Activated T-cell treated with anti-CD3 and anti-CD28 coated beads, Interleukin-2, amount 50 U/mL, for 24 hours (primary cell): ENCODE measurements around the gene NR6A1.

Source experiments
- DNase-seq: peaks from one replicate; pipeline ENCODE4 v3.0.0-alpha.2; 2020
- H3K27ac Mint-ChIP-seq: 2 replicates; pipeline ENCODE4 v1.8.0; 2020; ENCODE audit warnings: mild to moderate bottlenecking, mixed read lengths
- H3K27me3 Mint-ChIP-seq: 2 replicates; pipeline ENCODE4 v1.8.0; 2020; ENCODE audit warnings: mixed read lengths
- H3K36me3 Mint-ChIP-seq: 2 replicates; pipeline ENCODE4 v1.8.0; 2020; ENCODE audit warnings: low read depth, mixed read lengths
- H3K4me1 Mint-ChIP-seq: 2 replicates; pipeline ENCODE4 v1.8.0; 2020; ENCODE audit warnings: low read depth, mixed read lengths
- H3K4me3 Mint-ChIP-seq: 2 replicates; pipeline ENCODE4 v1.8.0; 2020; ENCODE audit warnings: mild to moderate bottlenecking, moderate library complexity, mixed read lengths
- H3K9me3 Mint-ChIP-seq: 2 replicates; pipeline ENCODE4 v1.8.0; 2020; ENCODE audit warnings: mixed read lengths

The NR6A1 gene

DNA sequence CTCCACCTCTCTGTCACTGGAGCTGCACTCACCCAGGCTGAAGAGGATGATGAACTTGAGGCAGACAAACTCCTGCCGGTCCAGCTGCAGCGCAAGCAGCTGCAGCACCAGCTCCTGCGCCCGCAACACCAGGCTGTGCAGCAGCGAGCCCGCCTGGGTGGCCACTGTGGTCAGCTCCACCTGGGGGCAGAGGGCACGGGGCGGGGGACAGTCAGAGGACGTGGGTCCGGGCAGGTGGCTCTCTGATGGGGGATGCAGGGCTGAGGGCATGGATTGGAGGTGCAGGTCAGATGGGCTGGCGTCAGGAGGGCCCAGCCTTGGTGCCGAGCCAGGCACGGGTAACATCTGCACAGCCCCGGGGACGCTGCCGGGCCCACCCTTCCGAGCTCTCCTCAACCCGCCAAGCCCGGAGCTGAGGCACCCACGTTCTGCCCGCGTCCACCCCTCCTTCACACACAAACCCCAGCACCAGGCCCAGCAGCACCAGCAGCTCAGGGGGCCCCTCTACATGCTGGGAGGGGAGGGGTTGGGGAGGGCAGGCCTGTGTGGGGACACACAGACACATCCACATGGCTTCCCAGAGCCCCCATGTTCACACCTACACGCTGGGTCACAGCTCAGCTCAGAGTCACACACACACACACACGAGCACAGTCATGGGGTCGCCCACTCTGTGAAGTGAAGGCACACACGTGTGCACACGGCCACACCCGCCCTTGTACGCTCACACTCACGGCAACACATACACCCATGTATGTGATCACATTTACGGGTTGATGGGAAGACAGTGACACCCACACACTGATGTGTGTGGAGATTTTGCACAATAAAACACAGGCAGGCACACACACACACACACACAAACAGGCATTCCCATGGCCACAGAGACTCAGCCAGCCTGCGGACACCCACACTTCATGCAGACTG is 279.8 kb downstream of the NR6A1 start:
- Mint-ChIP-seq H3K27me3 (no peaks in the 10 kb centered on the region), H3K4me1 (peaks cover 10% of the 10 kb centered on the region), H3K4me3 (no peak overlapping the region), H3K36me3 (no peaks in the 10 kb centered on the region), H3K9me3 (no peaks in the 10 kb centered on the region), H3K27ac (no peak overlapping the region)
- no peak for DNase-seq

DNA sequence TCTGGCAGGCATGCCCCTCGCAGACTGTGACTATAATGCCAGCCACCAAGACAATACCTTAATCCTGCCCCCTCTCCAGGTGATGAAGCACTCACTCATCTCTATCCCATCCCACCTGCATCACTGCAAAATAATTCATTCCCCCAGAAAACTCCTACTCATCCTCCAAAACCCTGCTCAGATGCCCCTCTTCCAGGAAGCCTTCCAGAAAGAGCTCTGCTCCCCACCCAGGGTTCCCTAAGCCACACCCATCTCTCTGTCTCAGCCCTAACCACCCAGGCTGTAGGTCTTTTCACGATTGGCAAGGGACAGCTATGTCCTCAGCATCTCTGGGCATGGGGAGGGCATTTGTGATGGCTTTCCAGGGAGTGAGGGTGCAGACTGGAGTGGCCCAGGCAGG is 281.1 kb downstream of the NR6A1 start:
- Mint-ChIP-seq H3K27ac (no peak overlapping the region), H3K36me3 (no peaks in the 10 kb centered on the region), H3K27me3 (no peaks in the 10 kb centered on the region), H3K9me3 (no peaks in the 10 kb centered on the region), H3K4me3 (no peak overlapping the region), H3K4me1 (no peaks in the 10 kb centered on the region)
- DNase-seq: no peak

DNA sequence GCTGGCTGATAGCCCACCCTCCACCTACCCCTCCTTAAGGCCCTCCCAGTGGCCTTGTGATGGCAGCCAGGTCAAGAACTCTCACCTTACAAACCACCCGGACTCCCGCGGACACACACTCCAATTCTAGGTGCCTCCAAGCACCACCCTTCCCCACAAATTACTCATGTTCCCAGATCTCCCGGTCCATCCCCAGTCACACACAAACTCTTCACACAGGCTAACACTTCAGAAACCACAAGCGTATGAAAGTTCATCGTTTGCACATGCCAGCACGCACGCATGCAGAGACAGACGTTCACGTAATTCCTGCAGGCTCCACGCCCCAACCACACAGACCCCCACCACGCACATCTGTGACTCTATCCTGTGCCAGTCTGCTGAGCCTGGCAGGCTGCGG is 281.9 kb downstream of the NR6A1 start:
- no peak overlapping the region for H3K4me3 Mint-ChIP-seq
- H3K27me3 Mint-ChIP-seq: no peaks in the 10 kb centered on the region
- H3K9me3 Mint-ChIP-seq: no peaks in the 10 kb centered on the region
- no peak for DNase-seq
- no peaks in the 10 kb centered on the region for H3K36me3 Mint-ChIP-seq
- no peaks in the 10 kb centered on the region for H3K4me1 Mint-ChIP-seq
- H3K27ac Mint-ChIP-seq: no peak overlapping the region

DNA sequence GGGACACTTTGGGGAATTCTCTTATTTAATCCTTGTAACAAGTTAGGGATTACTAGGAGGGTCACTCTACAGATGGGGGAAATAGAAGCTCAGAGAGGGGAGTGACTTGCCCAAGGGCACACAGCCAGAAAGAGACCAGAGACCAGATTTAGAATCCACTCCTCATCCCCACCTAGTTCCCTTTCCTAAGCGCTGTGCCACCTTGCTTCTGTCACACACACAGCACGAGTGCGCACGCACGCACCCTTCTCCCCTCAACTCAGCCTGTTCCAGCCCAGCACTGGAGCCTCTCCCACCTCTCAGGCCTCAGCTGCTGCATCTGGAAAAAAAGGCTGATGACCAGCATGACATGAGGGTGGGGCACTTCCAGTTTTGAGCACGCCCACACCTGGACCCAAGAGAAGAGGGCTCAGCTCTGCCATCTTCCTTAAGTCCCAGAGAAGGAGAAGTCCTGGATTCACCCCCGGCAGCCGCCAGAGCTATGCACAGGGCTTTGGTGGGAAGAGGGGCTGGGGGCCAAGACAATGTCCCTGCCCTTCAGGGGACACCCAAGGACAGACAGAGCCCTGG is 282.4 kb downstream of the NR6A1 start:
- Mint-ChIP-seq H3K4me3 (no peak overlapping the region), H3K4me1 (no peaks in the 10 kb centered on the region), H3K27me3 (no peaks in the 10 kb centered on the region), H3K27ac (no peak overlapping the region), H3K36me3 (no peaks in the 10 kb centered on the region), H3K9me3 (no peaks in the 10 kb centered on the region)
- no peak for DNase-seq

DNA sequence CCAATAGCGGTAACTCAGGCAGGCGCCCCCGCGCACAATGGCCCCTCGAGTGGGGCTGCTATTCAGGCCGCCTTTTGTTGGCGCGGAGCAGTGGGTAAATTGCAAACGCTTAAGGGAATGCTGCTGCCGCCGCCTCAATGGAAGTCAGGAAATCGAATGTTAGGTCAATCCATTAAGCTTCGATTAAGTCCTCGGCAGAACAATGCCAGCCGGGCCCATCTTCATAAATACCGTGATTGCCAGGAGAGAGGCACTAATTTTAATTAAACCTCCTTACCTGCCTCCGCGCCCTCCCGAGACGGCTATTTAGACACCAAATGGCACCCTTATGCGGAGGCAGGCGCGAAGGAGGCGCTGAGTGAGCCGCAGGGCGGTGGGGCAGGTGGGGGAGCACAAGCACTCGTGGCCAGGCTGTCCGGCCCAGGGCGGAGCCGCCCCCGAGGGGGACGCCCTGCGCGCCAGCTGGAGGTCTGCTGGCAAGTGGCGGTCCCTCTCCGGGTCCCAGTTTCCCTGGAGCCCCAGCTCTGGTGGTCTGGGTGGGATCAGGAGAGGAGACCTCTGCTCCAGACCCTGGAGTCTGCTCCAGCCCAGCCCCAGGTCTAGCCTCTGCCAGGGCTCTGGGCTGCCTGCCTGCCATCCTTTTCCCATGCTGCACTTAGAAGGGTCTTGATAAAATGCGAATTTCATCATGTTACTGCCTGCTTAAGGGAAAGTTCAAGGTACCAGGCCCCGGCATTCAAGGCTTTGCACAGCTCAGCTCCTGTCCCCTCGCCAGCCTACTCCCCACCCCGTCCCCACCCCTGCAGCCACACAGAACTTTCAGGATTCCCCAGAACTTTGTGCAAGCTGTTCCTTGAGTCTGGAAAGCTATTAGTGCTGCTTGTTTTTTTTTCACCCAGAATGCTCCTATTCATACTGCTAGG is 283.6 kb downstream of the NR6A1 start:
- H3K4me3 Mint-ChIP-seq: no peak overlapping the region
- no peak for DNase-seq
- no peaks in the 10 kb centered on the region for H3K4me1 Mint-ChIP-seq
- no peaks in the 10 kb centered on the region for H3K27me3 Mint-ChIP-seq
- no peak overlapping the region for H3K27ac Mint-ChIP-seq
- no peaks in the 10 kb centered on the region for H3K36me3 Mint-ChIP-seq
- no peaks in the 10 kb centered on the region for H3K9me3 Mint-ChIP-seq

DNA sequence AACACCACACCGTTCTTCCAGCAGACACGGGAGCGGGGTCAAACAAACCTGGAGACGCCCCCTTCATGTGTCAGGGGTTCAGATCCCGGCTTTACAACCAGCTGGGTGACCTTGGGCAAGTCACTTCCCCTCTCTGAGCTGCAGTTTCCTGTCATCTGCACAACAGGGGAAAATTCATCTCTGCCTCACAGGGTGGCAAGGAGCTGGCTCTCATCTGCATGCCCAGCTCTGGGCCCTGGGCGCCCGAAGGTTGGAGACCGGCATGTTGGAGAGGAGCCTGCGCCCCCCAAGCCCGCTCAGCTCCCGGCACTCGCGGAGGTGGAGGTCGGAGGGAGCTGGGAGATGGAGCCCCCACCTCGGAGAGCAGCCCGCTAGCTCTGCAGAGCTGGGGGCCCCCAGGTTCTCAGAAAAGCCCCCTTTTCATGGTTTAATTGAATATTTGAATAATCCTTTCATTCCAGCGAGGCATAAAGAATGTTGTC is 284.3 kb downstream of the NR6A1 start:
- no peaks in the 10 kb centered on the region for H3K4me1 Mint-ChIP-seq
- H3K36me3 Mint-ChIP-seq: no peaks in the 10 kb centered on the region
- no peak overlapping the region for H3K4me3 Mint-ChIP-seq
- H3K9me3 Mint-ChIP-seq: no peaks in the 10 kb centered on the region
- DNase-seq: no peak
- no peak overlapping the region for H3K27ac Mint-ChIP-seq
- no peaks in the 10 kb centered on the region for H3K27me3 Mint-ChIP-seq

DNA sequence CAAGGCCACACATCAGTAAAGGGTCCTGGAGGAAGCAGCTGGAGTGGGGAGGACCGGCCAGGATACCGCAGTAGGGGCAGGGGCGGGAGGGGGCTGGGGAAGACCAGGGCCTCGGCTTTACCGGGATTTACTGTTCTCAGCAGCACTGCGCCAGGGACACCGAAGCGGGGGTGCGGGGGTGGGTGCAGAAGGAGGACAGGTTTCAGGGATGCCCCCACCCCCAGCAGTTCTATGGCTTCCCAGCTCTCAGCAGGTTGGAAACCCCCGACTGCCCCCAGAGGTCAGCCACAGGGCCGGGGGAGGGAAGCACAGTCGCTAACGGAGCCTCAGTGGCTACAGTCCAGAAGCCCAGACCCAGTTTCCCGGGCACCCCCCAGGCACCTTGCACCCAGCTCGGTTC is 285.2 kb downstream of the NR6A1 start:
- Mint-ChIP-seq H3K27ac (no peak overlapping the region), H3K36me3 (no peaks in the 10 kb centered on the region), H3K4me1 (no peaks in the 10 kb centered on the region), H3K4me3 (no peak overlapping the region), H3K27me3 (no peaks in the 10 kb centered on the region), H3K9me3 (no peaks in the 10 kb centered on the region)
- DNase-seq: no peak

DNA sequence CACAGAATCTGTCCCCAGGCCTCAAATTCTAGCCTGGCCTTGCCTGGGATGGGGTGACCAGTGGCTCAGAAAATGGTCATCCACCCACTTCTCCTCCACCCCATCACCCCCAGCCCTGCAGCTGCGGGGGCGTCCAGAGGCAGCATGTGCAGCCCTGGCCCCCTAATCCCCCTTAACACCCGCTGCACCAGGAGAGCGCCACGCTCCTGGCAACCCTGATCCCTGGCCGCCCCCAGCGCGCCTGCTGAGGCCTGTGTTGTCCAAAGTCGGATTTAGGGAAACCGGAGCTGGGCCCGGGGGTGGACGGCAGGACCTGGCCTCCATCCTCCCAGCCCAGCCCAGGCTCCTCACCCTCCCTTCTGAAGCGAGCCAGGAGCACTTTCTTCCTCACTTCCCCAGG is 285.9 kb downstream of the NR6A1 start:
- Mint-ChIP-seq H3K27me3 (peaks cover under 1% of the 10 kb centered on the region), H3K4me1 (no peaks in the 10 kb centered on the region), H3K9me3 (no peaks in the 10 kb centered on the region), H3K36me3 (no peaks in the 10 kb centered on the region), H3K27ac (no peak overlapping the region), H3K4me3 (no peak overlapping the region)
- no peak for DNase-seq

DNA sequence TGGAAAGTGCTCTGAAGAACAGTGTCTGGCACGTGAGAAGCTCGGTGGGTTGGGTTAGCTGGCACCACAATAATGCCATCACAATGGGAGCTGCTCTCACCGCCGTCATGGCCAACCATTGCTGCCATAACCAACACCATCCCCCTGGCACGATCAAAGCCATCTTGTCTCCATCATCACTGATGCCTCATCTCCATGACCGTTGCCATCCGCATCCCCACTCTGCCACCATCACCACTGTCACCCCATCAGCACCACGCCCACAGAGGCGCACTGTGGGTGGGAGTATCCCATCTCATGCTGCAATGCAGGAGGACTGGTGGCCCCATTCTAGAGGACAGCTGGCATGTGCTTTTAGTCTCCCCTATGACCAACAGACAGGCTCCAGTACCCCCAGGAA is 287.6 kb downstream of the NR6A1 start:
- no peaks in the 10 kb centered on the region for H3K4me1 Mint-ChIP-seq
- H3K27me3 Mint-ChIP-seq: peaks cover 11% of the 10 kb centered on the region
- no peaks in the 10 kb centered on the region for H3K36me3 Mint-ChIP-seq
- no peak overlapping the region for H3K4me3 Mint-ChIP-seq
- no peak overlapping the region for H3K27ac Mint-ChIP-seq
- no peak for DNase-seq
- H3K9me3 Mint-ChIP-seq: no peaks in the 10 kb centered on the region

DNA sequence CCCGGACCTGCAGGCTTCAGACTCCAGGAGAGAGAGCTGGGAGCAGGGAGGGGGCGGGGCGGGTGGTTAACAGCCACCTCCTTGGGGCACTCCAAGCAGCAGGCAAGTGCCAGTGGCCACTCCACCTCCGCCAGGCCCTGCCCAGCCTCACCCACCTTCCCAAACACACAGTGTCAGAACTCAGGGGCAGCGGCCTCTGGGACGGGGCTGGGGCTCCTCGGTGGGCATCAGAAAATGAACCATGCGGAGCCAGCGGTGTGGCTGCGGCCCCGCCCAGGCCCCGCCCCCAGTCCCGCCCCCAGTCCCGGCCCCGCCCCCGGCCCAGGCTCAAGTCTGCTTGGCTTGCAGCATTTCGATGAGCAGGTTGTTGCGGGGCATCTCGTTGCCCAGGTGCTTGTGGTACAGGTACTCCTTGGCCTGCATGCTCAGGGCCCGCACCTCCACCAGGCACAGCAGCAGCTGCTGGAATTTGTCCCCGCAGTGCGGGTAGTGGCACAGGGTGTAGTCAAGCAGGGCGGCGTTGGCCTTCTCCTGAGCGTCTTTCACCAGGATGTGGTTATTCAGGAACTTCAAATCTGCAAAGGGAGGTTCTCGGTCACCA is 288.6 kb downstream of the NR6A1 start:
- H3K4me3 Mint-ChIP-seq: no peak overlapping the region
- peaks cover 17% of the 10 kb centered on the region for H3K27me3 Mint-ChIP-seq
- no peak for DNase-seq
- H3K27ac Mint-ChIP-seq: no peak overlapping the region
- no peaks in the 10 kb centered on the region for H3K36me3 Mint-ChIP-seq
- H3K9me3 Mint-ChIP-seq: no peaks in the 10 kb centered on the region
- H3K4me1 Mint-ChIP-seq: no peaks in the 10 kb centered on the region

DNA sequence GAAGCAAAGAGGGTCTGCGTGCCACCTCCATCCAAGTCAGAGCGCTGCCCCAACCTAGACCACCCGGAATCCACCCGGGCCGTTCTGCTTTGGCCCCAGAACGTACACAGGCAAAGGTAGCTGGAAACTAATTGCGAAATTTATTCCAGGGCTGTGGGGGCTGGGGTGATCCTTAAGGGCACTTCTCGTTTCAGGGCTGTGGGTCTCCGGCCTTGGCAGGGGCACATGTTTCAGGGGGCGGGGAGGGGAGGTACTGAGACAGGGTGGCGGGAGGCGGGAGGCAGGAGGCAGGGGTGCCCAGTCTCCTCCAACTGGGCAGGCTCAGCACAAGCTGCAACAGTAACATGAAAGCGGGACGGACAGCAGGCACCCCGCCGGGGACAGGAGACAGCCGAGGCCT is 290.0 kb downstream of the NR6A1 start:
- H3K27ac Mint-ChIP-seq: no peak overlapping the region
- no peaks in the 10 kb centered on the region for H3K36me3 Mint-ChIP-seq
- H3K4me1 Mint-ChIP-seq: no peaks in the 10 kb centered on the region
- peaks cover 29% of the 10 kb centered on the region for H3K27me3 Mint-ChIP-seq
- DNase-seq: no peak
- no peak overlapping the region for H3K4me3 Mint-ChIP-seq
- no peaks in the 10 kb centered on the region for H3K9me3 Mint-ChIP-seq

DNA sequence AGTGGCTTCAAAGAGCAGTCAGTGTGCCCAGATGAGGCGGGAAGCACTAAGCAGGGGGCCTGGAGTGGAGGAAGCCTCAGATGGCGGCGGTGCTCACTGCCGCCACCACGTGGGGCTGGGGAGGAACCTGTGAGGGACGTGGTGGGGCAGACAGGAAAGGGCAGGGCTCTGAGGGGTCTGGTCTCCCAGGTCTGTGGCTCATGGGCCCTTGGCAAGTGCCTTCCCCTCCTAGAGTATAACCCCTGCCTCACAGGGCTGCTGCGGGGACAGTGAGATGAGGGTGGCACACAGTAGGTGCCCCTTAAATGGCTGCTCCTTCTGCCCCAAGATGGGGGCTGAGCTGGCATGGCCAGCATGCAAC is 290.5 kb downstream of the NR6A1 start:
- no peaks in the 10 kb centered on the region for H3K36me3 Mint-ChIP-seq
- no peak for DNase-seq
- H3K9me3 Mint-ChIP-seq: no peaks in the 10 kb centered on the region
- H3K27ac Mint-ChIP-seq: no peak overlapping the region
- H3K27me3 Mint-ChIP-seq: peaks cover 30% of the 10 kb centered on the region
- no peak overlapping the region for H3K4me3 Mint-ChIP-seq
- H3K4me1 Mint-ChIP-seq: no peaks in the 10 kb centered on the region

DNA sequence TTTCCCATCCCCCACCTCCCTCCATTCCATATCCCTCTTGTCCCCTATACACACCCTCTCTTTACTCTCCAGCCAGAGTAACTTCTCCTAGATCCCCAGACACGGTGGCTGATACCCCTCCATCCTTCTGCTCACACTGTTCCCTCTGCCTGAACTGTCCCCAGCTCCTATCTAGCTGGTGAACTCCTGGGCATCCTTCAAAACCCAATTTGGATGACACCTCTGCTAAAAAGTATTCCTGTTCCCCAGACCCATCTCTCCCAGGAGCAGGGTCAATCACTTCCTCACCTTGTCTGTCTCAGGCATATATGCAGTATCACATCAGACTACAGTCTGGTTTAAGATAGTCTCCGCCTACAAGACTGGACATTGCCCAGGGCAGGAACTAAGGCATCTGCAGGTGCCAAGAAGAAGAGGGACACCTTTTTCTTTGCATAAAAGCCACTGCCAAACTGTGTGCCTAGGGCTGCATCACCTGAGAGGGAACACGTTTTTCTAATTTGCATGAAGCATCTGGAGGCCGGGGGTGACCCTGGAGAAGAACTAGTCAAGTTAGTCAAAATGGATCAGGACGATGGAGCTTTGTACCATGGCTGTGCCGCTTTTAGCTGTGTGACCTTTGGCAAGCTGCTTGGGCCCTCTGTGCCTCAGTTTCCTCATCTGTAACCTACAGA is 291.0 kb downstream of the NR6A1 start:
- H3K36me3 Mint-ChIP-seq: no peaks in the 10 kb centered on the region
- DNase-seq: no peak
- no peaks in the 10 kb centered on the region for H3K4me1 Mint-ChIP-seq
- H3K4me3 Mint-ChIP-seq: no peak overlapping the region
- H3K27me3 Mint-ChIP-seq: peaks cover 30% of the 10 kb centered on the region
- no peak overlapping the region for H3K27ac Mint-ChIP-seq
- no peaks in the 10 kb centered on the region for H3K9me3 Mint-ChIP-seq

DNA sequence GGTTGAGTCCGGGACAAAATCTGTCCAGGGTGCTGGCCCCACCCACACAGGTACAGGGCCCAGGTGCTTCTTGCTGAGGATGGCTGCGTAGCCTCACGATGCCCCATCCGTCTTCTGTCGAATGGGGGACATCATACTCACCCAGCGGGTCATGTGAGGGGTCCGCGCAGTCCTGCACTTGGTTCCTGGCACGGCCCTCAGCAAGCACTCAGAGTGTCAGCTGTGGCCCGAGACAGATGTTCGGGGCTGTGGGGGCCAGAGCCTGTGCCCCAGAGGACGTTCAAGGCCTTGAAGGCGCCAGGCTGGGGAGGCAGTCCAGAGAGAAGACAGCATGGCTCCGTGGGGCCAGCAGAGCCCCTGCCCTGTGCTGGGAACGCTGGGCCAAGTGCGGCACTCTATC is 291.7 kb downstream of the NR6A1 start:
- no peaks in the 10 kb centered on the region for H3K4me1 Mint-ChIP-seq
- H3K27ac Mint-ChIP-seq: no peak overlapping the region
- no peaks in the 10 kb centered on the region for H3K9me3 Mint-ChIP-seq
- H3K4me3 Mint-ChIP-seq: no peak overlapping the region
- H3K36me3 Mint-ChIP-seq: no peaks in the 10 kb centered on the region
- DNase-seq: no peak
- peaks cover 30% of the 10 kb centered on the region for H3K27me3 Mint-ChIP-seq
